Measurements from ENCODE around the gene TRIM59. TPM values are rescaled to one million over a fixed set of nuclear protein-coding genes. Genes with fewer than 3 reads are reported as not detected.

Gene TRIM59
- total and polyA plus RNA-seq, 9 of the 15 experiments (the other 6 are each of a cell fraction or from before 2014, with no cell fraction given): 16.8 to 101 (median 34.8) TPM

DNA sequence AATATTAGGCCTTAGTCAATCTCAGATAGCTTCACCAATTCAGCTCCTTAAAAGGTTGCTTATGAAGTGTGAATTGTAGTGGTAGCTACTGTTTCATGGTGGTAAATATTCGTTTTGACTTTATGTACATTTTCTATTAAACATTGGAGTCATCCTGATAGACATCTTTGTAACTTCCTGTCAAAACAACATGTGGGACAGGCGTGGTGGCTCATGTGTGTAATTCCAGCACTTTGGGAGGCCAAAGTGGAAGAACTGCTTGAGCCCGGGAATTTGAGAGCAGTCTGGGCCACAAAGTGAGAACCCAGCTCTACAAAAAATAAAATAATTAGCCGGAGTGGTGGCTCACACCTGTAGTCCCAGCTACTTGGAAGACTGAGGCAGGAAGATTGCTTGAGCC lies 2.0 kb upstream of the TRIM59 start (continued):
- TF ChIP-seq, protein P1, sequence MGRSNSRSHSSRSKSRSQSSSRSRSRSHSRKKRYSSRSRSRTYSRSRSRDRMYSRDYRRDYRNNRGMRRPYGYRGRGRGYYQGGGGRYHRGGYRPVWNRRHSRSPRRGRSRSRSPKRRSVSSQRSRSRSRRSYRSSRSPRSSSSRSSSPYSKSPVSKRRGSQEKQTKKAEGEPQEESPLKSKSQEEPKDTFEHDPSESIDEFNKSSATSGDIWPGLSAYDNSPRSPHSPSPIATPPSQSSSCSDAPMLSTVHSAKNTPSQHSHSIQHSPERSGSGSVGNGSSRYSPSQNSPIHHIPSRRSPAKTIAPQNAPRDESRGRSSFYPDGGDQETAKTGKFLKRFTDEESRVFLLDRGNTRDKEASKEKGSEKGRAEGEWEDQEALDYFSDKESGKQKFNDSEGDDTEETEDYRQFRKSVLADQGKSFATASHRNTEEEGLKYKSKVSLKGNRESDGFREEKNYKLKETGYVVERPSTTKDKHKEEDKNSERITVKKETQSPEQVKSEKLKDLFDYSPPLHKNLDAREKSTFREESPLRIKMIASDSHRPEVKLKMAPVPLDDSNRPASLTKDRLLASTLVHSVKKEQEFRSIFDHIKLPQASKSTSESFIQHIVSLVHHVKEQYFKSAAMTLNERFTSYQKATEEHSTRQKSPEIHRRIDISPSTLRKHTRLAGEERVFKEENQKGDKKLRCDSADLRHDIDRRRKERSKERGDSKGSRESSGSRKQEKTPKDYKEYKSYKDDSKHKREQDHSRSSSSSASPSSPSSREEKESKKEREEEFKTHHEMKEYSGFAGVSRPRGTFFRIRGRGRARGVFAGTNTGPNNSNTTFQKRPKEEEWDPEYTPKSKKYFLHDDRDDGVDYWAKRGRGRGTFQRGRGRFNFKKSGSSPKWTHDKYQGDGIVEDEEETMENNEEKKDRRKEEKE (IDR thresholded peaks at IDR 0.05; ENCODE audit: borderline replicate concordance in 1 of 2, control insufficient read depth in 1 of 2, low read depth in 2 of 2, low read length in 1 of 2): no peak
- TF ChIP-seq, protein P2, sequence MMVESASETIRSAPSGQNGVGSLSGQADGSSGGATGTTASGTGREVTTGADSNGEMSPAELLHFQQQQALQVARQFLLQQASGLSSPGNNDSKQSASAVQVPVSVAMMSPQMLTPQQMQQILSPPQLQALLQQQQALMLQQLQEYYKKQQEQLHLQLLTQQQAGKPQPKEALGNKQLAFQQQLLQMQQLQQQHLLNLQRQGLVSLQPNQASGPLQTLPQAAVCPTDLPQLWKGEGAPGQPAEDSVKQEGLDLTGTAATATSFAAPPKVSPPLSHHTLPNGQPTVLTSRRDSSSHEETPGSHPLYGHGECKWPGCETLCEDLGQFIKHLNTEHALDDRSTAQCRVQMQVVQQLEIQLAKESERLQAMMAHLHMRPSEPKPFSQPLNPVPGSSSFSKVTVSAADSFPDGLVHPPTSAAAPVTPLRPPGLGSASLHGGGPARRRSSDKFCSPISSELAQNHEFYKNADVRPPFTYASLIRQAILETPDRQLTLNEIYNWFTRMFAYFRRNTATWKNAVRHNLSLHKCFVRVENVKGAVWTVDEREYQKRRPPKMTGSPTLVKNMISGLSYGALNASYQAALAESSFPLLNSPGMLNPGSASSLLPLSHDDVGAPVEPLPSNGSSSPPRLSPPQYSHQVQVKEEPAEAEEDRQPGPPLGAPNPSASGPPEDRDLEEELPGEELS (CRISPR knock-in tag; IDR thresholded peaks at IDR 0.05; ENCODE audit: borderline replicate concordance): no peak
- TF ChIP-seq CAMTA2 (CRISPR knock-in tag; conservative IDR thresholded peaks at IDR 0.05): no peak
- no peak for TF ChIP-seq ZZZ3 (IDR thresholded peaks at IDR 0.05)
- TF ChIP-seq RBM14 (IDR thresholded peaks at IDR 0.05; ENCODE audit: borderline replicate concordance, insufficient read depth, low read depth, low read length): no peak
- TF ChIP-seq SETDB1 (IDR thresholded peaks at IDR 0.05; ENCODE audit: low read length): no peak
- TF ChIP-seq YBX1 (IDR thresholded peaks at IDR 0.05): no peak
- TF ChIP-seq TEAD4 (IDR thresholded peaks at IDR 0.05; ENCODE audit: low read length): no peak
- no peak for TF ChIP-seq TEAD4 (CRISPR knock-in tag; IDR thresholded peaks at IDR 0.05; ENCODE audit: borderline replicate concordance)
- peak; percentile 89 for TF ChIP-seq ZNF175 (CRISPR knock-in tag; IDR thresholded peaks at IDR 0.05; ENCODE audit: low read depth)
- no peak for TF ChIP-seq THRAP3 (IDR thresholded peaks at IDR 0.05; ENCODE audit: borderline replicate concordance)
- no peak for TF ChIP-seq HOXB6 (CRISPR knock-in tag; IDR thresholded peaks at IDR 0.05; ENCODE audit: borderline replicate concordance)
- TF ChIP-seq, protein P3, sequence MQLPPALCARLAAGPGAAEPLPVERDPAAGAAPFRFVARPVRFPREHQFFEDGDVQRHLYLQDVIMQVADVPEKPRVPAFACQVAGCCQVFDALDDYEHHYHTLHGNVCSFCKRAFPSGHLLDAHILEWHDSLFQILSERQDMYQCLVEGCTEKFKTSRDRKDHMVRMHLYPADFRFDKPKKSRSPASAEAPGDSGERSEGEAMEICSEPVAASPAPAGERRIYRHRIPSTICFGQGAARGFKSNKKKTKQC (CRISPR knock-in tag; IDR thresholded peaks at IDR 0.05): no peak
- no peak for TF ChIP-seq STAT5B (CRISPR knock-in tag; IDR thresholded peaks at IDR 0.05)
- TF ChIP-seq, protein P4, sequence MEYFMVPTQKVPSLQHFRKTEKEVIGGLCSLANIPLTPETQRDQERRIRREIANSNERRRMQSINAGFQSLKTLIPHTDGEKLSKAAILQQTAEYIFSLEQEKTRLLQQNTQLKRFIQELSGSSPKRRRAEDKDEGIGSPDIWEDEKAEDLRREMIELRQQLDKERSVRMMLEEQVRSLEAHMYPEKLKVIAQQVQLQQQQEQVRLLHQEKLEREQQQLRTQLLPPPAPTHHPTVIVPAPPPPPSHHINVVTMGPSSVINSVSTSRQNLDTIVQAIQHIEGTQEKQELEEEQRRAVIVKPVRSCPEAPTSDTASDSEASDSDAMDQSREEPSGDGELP (CRISPR knock-in tag; IDR thresholded peaks at IDR 0.05; ENCODE audit: borderline replicate concordance): no peak
- TF ChIP-seq, protein P5, sequence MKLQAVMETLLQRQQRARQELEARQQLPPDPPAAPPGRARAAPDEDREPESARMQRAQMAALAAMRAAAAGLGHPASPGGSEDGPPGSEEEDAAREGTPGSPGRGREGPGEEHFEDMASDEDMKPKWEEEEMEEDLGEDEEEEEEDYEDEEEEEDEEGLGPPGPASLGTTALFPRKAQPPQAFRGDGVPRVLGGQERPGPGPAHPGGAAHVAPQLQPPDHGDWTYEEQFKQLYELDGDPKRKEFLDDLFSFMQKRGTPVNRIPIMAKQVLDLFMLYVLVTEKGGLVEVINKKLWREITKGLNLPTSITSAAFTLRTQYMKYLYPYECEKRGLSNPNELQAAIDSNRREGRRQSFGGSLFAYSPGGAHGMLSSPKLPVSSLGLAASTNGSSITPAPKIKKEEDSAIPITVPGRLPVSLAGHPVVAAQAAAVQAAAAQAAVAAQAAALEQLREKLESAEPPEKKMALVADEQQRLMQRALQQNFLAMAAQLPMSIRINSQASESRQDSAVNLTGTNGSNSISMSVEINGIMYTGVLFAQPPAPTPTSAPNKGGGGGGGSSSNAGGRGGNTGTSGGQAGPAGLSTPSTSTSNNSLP (IDR thresholded peaks at IDR 0.05; ENCODE audit: borderline replicate concordance, low read depth, low read length): no peak
- TF ChIP-seq POLR2A (conservative IDR thresholded peaks at IDR 0.05): no peak
- no peak for TF ChIP-seq ZNF134 (CRISPR knock-in tag; conservative IDR thresholded peaks at IDR 0.05)
- 0 out of 2 replicates have a peak, but pooled peaks have one; percentile 49 for TF ChIP-seq MEF2D (tag; conservative IDR thresholded peaks at IDR 0.05; ENCODE audit: low read depth)
- TF ChIP-seq, protein P6, sequence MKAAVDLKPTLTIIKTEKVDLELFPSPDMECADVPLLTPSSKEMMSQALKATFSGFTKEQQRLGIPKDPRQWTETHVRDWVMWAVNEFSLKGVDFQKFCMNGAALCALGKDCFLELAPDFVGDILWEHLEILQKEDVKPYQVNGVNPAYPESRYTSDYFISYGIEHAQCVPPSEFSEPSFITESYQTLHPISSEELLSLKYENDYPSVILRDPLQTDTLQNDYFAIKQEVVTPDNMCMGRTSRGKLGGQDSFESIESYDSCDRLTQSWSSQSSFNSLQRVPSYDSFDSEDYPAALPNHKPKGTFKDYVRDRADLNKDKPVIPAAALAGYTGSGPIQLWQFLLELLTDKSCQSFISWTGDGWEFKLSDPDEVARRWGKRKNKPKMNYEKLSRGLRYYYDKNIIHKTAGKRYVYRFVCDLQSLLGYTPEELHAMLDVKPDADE (conservative IDR thresholded peaks at IDR 0.05; ENCODE audit: control insufficient read depth, low read depth, low read length): no peak
